DMS153 treated with DMSO at 0.1 percent for 48 hours (cell line): ENCODE data around the gene INSIG1.

Experiments used
- DNase-seq: peaks from one replicate; lab custom pipeline; 2025; ENCODE audit not compliant: unreplicated experiment; lab: John Stamatoyannopoulos, UW

Gene INSIG1

GRCh38 chr7:155324012-155324917 lies 26.6 kb downstream of the INSIG1 start:
- DNase-seq = no peak

DNA sequence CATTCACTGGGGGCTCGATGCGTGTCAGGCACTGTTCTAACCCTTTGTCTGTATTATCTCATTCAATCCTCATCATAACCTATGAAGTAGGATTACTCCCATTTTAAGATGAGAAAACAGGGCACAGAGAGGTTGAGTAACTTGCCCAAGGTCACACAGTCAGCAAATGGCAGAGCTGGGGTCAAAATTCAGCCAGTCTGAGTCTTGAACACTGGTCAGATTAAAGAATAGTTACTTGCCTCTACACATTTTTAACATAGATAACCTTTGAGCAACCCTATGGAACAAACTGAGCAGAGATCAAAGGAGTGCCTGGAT lies 27.2 kb downstream of the INSIG1 start:
- no peak for DNase-seq

- DNase-seq = no peak
These were observed 28.7 kb downstream of the INSIG1 start for GRCh38 chr7:155326385-155326784.

GRCh38 chr7:155327590-155328320 lies 30.1 kb downstream of the INSIG1 start:
- no peak for DNase-seq

DNA sequence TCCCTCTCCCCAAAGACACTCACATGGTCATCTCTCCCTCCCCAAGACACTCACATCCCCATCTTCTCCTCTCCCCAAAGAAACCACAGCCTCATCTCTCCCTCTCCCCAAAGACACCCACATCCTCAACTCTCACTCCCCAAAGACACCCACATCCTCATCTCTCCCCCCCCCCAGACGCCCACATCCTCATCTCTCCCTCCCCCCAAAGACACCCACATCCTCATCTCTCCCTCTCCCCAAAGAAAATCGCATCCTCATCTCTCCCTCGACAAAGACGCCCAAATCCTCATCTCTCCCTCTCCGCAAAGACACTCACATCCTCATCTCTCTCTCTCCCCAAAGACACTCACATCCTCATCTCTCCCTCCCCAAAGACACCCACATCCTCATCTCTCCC lies 31.5 kb downstream of the INSIG1 start:
- no peak for DNase-seq

DNA sequence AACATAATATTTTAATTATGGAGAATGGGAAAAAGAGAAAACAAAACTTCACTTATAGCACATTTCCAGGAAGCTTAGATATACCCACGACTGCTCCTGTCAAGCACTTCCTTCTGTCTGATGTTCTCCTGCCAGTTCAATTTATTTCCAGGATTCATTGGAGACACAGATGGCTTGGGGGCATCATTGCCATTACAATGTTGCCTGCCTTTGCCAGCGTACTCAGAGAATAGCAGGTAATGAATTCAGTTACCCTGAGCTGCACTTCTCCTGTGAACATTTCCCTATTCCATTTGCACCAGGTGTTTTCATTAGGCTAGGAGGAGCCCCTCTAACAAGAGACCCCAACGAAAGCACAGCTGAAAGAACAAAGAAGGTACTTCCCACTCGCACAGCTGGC lies 33.7 kb downstream of the INSIG1 start:
- DNase-seq = no peak

GRCh38 chr7:155333346-155334234 lies 35.9 kb downstream of the INSIG1 start:
- DNase-seq = no peak

GRCh38 chr7:155336812-155337602 lies 39.3 kb downstream of the INSIG1 start:
- DNase-seq = no peak

DNA sequence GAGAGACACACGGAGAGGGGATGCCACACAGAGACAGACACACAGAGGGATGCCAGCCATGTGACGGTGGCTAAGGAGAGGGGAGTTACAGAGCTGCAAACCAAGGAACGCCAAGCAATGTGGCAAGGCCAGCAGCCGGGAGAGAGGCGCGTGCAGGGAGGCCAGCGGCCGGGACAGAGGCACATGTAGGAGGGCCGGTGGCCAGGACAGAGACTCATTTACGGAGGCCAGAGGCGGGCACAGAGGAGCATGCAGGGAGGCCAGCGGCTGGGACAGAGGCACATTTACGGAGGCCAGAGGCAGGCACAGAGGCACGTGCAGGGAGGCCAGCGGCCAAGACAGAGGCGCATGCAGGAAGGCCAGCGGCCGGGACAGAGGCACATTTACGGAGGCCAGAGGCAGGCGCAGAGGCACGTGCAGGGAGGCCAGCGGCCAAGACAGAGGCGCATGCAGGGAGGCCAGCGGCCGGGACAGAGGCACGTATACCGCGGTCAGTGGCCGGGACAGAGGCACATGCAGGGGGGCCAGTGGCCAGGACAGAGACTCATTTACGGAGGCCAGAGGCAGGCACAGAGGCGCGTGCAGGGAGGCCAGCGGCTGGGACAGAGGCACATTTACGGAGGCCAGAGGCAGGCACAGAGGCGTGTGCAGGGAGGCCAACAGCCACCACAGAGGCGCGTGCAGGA lies 40.4 kb downstream of the INSIG1 start:
- DNase-seq = no peak

DNA sequence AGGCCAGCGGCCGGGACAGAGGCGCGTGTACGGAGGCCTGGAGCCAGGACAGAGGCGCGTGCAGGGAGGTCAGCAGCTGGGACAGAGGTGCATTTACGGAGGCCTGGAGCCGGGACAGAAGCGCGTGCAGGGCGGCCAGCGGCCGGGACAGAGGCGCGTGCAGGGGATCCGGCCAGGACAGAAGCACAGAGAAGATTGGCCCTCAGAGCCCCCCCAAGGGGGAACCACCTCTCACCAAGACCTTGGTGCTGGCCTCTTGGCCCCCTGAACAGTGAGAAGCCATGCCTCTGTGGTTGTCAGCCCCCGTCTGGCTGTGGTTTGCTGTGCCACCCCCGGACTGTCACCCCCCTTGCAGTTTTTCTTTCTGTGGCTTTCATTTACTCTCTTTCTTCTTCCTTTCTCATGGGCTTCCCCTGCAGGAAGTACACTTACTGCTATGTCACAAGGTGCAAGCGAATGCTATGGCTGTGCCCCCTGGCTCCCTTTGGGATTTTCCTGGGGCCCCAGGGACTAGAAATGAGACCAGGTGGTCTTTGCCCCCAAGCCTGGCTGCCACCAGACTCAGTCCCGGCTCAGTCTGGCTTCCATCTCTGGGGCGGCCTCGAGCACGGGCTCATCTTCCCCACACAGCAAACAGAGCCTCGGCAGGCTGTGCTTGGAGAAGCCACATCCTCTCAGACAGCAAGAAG lies 41.1 kb downstream of the INSIG1 start:
- DNase-seq = no peak

DNA sequence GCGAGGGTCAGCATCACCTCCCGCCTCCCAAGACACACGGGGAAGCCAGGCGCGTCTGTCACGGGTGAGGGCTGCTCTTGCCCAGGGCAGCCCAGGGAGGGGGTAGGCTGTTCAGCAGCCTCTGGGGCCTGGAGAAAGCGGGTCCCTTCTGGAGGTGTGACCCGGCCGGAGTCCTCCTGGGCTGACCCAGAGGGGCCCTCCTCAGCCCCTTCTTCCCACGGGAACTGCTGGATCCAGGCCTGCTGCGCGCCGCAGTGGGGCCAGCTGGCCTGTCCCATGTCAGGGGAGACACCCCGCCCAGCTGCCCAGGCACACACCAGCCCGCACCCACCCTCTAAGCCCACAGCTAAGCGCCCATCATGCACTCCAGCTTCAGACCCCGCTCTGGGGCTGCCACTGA lies 41.8 kb downstream of the INSIG1 start:
- no peak for DNase-seq

DNA sequence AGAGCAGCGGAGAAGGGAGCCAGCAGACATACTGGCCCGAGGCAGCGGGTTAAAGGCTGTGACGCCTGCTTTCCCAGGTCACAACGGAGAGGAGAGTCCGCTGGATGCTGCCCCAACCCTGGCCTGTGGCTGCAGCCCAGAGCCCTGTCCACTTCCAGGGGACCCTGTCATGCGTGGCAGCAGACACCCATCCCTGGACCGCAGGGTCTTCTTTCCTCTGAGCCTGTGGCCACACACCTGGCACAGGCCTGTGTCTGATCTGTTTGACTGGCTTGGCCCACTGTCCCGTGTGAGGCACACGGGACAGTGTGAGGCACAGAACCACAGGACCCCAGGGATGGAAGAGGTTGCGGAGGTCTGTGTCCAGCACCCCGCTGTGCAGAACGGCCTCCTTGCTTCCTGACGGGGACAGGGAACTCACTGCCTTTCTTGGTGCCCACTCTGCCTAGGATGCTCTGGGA lies 42.4 kb downstream of the INSIG1 start:
- DNase-seq = no peak

DNA sequence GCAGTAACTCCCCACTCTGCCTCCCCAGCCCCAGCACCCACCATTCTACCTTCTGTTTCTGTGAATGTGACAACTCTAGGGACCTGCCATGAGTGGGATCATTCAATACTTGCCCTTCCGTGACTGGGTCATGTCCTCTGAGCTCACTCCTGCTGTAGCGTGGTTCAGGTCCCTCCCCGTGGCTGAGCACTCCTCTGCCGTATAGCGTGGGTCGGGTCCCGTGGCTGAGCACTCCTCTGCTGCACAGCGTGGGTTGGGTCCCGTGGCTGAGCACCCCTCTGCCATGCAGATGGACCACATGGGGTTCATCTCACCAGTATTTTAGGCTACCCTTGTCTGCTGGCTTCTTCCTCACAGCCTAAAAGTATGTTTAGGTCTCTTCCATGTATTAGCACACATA lies 43.0 kb downstream of the INSIG1 start:
- no peak for DNase-seq

DNA sequence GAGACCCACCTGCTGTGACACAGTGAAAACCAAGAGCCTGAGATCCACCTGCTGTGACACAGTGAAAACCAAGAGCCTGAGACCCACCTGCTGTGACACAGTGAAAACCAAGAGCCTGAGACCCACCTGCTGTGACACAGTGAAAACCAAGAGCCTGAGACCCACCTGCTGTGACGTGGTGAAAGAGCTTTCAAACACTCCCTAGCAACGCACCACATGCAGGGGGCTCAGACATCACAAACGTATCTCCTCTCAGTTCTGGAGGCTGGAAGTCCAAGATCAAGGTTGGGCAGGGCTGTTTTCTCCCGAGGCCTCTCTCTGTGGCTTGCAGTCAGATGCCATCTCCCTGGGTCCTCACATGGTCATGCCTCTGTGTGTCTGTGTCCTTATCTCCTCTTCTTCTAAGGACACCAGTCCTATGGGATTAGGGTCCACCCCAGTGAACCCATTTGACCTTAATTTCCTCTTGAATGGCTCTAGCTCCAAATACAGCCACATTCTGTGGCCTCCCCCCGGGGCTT lies 43.8 kb downstream of the INSIG1 start:
- no peak for DNase-seq

- no peak for DNase-seq
These were observed 44.6 kb downstream of the INSIG1 start for GRCh38 chr7:155342313-155342712.

DNA sequence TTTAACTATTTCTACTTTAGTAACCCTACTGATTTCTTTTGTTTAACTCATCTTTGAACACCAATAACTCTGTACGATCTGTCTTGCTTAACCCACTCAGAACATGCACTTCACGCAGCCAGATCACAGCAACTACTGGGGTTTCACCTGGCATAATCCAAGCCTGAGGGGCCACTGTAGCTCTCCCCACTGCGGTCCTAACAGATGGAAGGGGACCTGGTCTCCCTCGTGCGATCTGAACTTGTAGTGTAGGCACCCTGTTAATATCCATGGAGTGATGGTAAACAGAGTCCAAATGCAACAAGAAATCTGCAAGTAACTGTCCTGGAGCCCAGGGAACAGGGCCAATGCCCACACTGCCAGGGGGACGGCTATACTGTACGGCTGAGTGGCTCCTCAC lies 45.5 kb downstream of the INSIG1 start:
- DNase-seq = no peak

- no peak for DNase-seq
These were observed 46.0 kb downstream of the INSIG1 start for GRCh38 chr7:155343661-155344121.

- DNase-seq = no peak
These were observed 46.6 kb downstream of the INSIG1 start for GRCh38 chr7:155344270-155344617.
